CD4-positive, alpha-beta T cell (primary cell): Measurements from ENCODE around the gene PTPRT. TPM values are rescaled to one million over a fixed set of nuclear protein-coding genes. Genes with fewer than 3 reads are reported as not detected.

ENCODE experiments used
- ATAC-seq: fragments of 200-7000 bp; cut with Tn5 transposase; one replicate; pipeline ENCODE4 v1.10.0; 2022; ENCODE audit warnings: mild to moderate bottlenecking; ENCODE audit not compliant: poor library complexity
- CTCF ChIA-PET: fragments of 350-600 bp; sonication (Branson Sonifier 250); formaldehyde crosslinking; loops from one replicate; lab custom pipeline; 2021; ENCODE audit warnings: antibody characterized with exemption, inconsistent platforms; lab: Charles Lee
- POLR2A ChIA-PET: fragments of 350-600 bp; sonication (Branson Sonifier 250); formaldehyde crosslinking; loops from one replicate; lab custom pipeline; 2021; ENCODE audit warnings: antibody characterized with exemption, inconsistent platforms; lab: Charles Lee
- DNase-seq, 14 experiments: peaks; one replicate each; pipeline ENCODE4 v3.0.0-alpha.2; 2013 to 2020; ENCODE audit warnings: mixed read lengths in 2 of 14
- H3K27ac ChIP-seq, 2 donors: one replicate each; pipeline versions ENCODE4 v1.5.1 to v1.7.0; 2013; ENCODE audit warnings: low read length in 2 of 2, low read depth in 1 of 2, mild to moderate bottlenecking in 1 of 2
- H3K27me3 ChIP-seq, 2 experiments: 1 replicate in 1 of 2; 2 replicates in 1 of 2; pipeline versions ENCODE4 v1.6.1 to v1.7.0; 2013; ENCODE audit warnings: low read length in 2 of 2, control low read depth in 1 of 2, mild to moderate bottlenecking in 1 of 2, moderate library complexity in 1 of 2; ENCODE audit not compliant: insufficient read depth in 2 of 2, control insufficient read depth in 1 of 2
- H3K36me3 ChIP-seq: one replicate; pipeline ENCODE4 v1.6.1; 2013; ENCODE audit warnings: low read length, control low read depth; ENCODE audit not compliant: insufficient read depth
- H3K4me1 ChIP-seq: one replicate; pipeline ENCODE4 v1.6.1; 2013; ENCODE audit warnings: low read length, control low read depth; ENCODE audit not compliant: insufficient read depth
- H3K4me3 ChIP-seq: one replicate; pipeline ENCODE4 v1.5.1; 2013; ENCODE audit warnings: mild to moderate bottlenecking, low read length, moderate library complexity
- H3K9me3 ChIP-seq, 2 experiments: 1 replicate in 1 of 2; 2 replicates in 1 of 2; pipeline versions ENCODE4 v1.6.1 to v1.7.0; 2013; ENCODE audit warnings: low read length in 2 of 2, mild to moderate bottlenecking in 2 of 2, control low read depth in 1 of 2, moderate library complexity in 1 of 2; ENCODE audit not compliant: control insufficient read depth in 1 of 2, insufficient read depth in 1 of 2
- H3K27ac Mint-ChIP-seq: one replicate; pipeline ENCODE4 v1.8.0; 2020; ENCODE audit warnings: mixed read lengths
- H3K27me3 Mint-ChIP-seq: one replicate; pipeline ENCODE4 v1.8.0; 2021; ENCODE audit warnings: mixed read lengths
- H3K36me3 Mint-ChIP-seq: one replicate; pipeline ENCODE4 v1.8.0; 2021; ENCODE audit warnings: low read depth, mixed read lengths
- H3K4me1 Mint-ChIP-seq: one replicate; pipeline ENCODE4 v1.8.0; 2021; ENCODE audit warnings: low read depth, mixed read lengths
- H3K4me3 Mint-ChIP-seq: one replicate; pipeline ENCODE4 v1.8.0; 2020; ENCODE audit warnings: mild to moderate bottlenecking, mixed read lengths
- H3K9me3 Mint-ChIP-seq: one replicate; pipeline ENCODE4 v1.8.0; 2020; ENCODE audit warnings: mixed read lengths
- intact Hi-C, 2 experiments: fragments of 100-400 bp; cut with DNase I in 1 of 2; cut with micrococcal nuclease in 1 of 2; formaldehyde crosslinking; loops; one replicate each; pipeline versions ENCODE4 v1.15.1 to v1.9.0; 2023 to 2025; cut with DNase I, micrococcal nuclease
- total RNA-seq, 174 experiments: library from RNA in 2 of 174; stranded (reverse) in 2 of 174; gene quantifications; one replicate each; pipeline ENCODE4 v1.2.3 and lab custom pipeline; 2021 to 2026
- TF ChIP-seq, protein P1 (sequence below): fragments of 200-600 bp; IDR thresholded peaks from one replicate; pipeline ENCODE4 v1.8.0; 2022; ENCODE audit warnings: antibody characterized with exemption, mild to moderate bottlenecking

The PTPRT gene
- total RNA-seq, 2 experiments from 2014 or later = not detected

DNA sequence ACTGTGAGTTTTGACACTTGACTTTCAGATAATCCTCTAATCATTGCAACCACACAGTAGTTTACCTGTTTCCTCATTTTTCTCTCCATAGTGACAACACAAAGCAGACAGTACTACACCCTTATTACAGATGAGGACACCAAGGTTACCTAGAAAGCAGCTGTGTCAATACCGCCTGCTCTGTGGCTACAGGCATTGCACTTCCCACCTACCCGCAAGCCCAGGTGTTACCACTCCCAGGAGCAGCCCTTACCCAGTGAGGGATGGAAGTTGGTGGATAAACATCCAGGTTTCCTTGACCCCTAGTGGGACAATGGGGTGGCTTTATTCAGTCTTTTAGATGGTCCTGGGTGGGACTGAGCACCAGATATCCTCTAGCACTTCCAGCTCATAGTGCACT is 503.6 kb downstream of the PTPRT start:
- Histone ChIP-seq H3K36me3 (no peaks in the 10 kb centered on the region), H3K27ac (no peak overlapping the region), H3K4me1 (no peaks in the 10 kb centered on the region), H3K27me3 (no peaks in the 10 kb centered on the region), H3K9me3 (peaks cover 0 to 6% of the 10 kb centered on the region in 2 experiments), H3K4me3 (no peak overlapping the region)
- TF ChIP-seq, protein P1, sequence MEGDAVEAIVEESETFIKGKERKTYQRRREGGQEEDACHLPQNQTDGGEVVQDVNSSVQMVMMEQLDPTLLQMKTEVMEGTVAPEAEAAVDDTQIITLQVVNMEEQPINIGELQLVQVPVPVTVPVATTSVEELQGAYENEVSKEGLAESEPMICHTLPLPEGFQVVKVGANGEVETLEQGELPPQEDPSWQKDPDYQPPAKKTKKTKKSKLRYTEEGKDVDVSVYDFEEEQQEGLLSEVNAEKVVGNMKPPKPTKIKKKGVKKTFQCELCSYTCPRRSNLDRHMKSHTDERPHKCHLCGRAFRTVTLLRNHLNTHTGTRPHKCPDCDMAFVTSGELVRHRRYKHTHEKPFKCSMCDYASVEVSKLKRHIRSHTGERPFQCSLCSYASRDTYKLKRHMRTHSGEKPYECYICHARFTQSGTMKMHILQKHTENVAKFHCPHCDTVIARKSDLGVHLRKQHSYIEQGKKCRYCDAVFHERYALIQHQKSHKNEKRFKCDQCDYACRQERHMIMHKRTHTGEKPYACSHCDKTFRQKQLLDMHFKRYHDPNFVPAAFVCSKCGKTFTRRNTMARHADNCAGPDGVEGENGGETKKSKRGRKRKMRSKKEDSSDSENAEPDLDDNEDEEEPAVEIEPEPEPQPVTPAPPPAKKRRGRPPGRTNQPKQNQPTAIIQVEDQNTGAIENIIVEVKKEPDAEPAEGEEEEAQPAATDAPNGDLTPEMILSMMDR = no peak
- Mint-ChIP-seq H3K27me3 (no peaks in the 10 kb centered on the region), H3K4me1 (no peaks in the 10 kb centered on the region), H3K27ac (no peak overlapping the region), H3K9me3 (peaks cover 6% of the 10 kb centered on the region), H3K36me3 (no peaks in the 10 kb centered on the region), H3K4me3 (no peak overlapping the region)
- CTCF ChIA-PET = no interaction called here
- intact Hi-C loops = no loop called here
- no peak for DNase-seq
- POLR2A ChIA-PET = no interaction called here
- ATAC-seq = no peak

DNA sequence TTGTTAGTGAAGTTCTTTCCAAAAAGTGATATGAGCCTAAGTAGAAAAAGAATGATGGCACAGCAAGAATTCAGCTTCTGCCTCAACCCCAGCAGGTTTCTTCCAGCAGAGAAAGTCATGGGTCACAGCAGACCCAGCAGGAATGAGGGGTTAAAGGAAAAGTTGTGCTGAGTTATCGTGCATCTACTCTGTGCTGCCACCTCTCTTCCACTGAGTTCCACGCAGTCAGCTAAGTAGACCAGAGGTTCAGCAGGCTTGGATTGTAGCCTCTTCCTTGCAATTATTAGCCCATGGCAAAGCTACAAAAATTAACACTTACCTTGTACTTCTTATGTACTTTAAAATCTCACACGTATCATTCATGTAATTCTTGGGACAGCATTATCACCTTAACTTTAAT is 510.8 kb downstream of the PTPRT start:
- H3K4me3 Mint-ChIP-seq = no peak overlapping the region
- Histone ChIP-seq H3K27me3 (no peaks in the 10 kb centered on the region), H3K36me3 (no peaks in the 10 kb centered on the region), H3K4me1 (no peaks in the 10 kb centered on the region), H3K27ac (no peak overlapping the region), H3K4me3 (no peak overlapping the region), H3K9me3 (peaks cover 0 to 9% of the 10 kb centered on the region in 2 experiments)
- no peaks in the 10 kb centered on the region for H3K27me3 Mint-ChIP-seq
- ChIA-PET POLR2A (no interaction called here), CTCF (no interaction called here)
- H3K27ac Mint-ChIP-seq = no peak overlapping the region
- DNase-seq (no peak), ATAC-seq (no peak)
- H3K4me1 Mint-ChIP-seq = no peaks in the 10 kb centered on the region
- intact Hi-C loops = no loop called here
- no peaks in the 10 kb centered on the region for H3K36me3 Mint-ChIP-seq
- peaks cover 9% of the 10 kb centered on the region for H3K9me3 Mint-ChIP-seq
- TF ChIP-seq, protein P1 = no peak

DNA sequence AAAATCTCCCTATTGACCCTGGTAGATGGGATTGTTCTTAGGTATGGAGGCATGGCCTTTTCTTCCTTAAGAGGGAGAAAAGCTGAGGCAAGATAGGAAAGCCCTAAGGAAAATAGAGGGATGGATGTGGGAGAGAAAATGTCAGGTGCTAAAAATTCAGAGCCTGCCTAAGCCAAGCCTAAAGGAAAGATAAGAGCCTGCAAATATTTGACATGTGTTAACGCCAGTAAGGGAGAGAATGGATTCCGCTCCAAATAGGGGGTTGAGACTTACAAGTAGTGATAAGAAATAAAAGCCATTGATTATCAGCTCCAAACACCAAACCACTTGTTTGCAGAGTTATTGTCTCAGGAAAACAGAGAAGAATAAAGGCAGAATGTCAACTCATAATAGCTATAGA is 533.6 kb downstream of the PTPRT start:
- H3K9me3 Mint-ChIP-seq = peaks cover 3% of the 10 kb centered on the region
- DNase-seq (no peak), ATAC-seq (no peak)
- H3K36me3 Mint-ChIP-seq = no peaks in the 10 kb centered on the region
- H3K27ac ChIP-seq = no peak overlapping the region
- intact Hi-C loops = no loop called here
- H3K4me3 Mint-ChIP-seq = no peak overlapping the region
- H3K36me3 ChIP-seq = no peaks in the 10 kb centered on the region
- POLR2A ChIA-PET = no interaction called here
- no peaks in the 10 kb centered on the region for H3K27me3 ChIP-seq
- no peaks in the 10 kb centered on the region for H3K27me3 Mint-ChIP-seq
- no peaks in the 10 kb centered on the region for H3K4me1 Mint-ChIP-seq
- H3K4me1 ChIP-seq = no peaks in the 10 kb centered on the region
- CTCF ChIA-PET = no interaction called here
- no peak overlapping the region for H3K4me3 ChIP-seq
- no peak overlapping the region for H3K27ac Mint-ChIP-seq
- peaks cover 0 to 3% of the 10 kb centered on the region in 2 experiments for H3K9me3 ChIP-seq
- TF ChIP-seq, protein P1 = no peak
